HCT116 (cell line): Measurements from ENCODE around the gene IQCB1.

ENCODE experiments used
- CTCF ChIP-seq, 3 experiments: fragments of 200-600 bp in 1 of 3; sonication (generic) in 1 of 3; IDR thresholded peaks in 2 of 3; conservative IDR thresholded peaks in 1 of 3; 2 replicates each; pipeline ENCODE4 v1.5.1; 2012 to 2017; ENCODE audit warnings: low read depth in 2 of 3, low read length in 2 of 3, antibody characterized with exemption in 1 of 3, borderline replicate concordance in 1 of 3, control low read depth in 1 of 3, mild to moderate bottlenecking in 1 of 3, mixed read lengths in 1 of 3, mixed run types in 1 of 3, moderate library complexity in 1 of 3; ENCODE audit not compliant: insufficient read depth in 1 of 3
- JUND ChIP-seq: IDR thresholded peaks from 2 replicates; pipeline ENCODE4 v1.6.1; 2012
- POLR2A ChIP-seq: IDR thresholded peaks from 2 replicates; pipeline ENCODE4 v1.7.0; 2011; ENCODE audit warnings: borderline replicate concordance; ENCODE audit not compliant: insufficient read depth, insufficient read length; ENCODE audit errors: extremely low read depth
- RAD21 ChIP-seq: IDR thresholded peaks from 2 replicates; pipeline ENCODE4 v1.6.1; 2012; ENCODE audit warnings: low read depth, mild to moderate bottlenecking

- no peak for TF ChIP-seq RAD21
- TF ChIP-seq CTCF (IDR thresholded peaks at IDR 0.05 in 2 of 3, conservative IDR thresholded peaks at IDR 0.05 in 1 of 3; ENCODE audit: borderline replicate concordance in 1 of 3, insufficient read depth in 1 of 3, low read depth in 2 of 3, low read length in 2 of 3) = no peak
- no peak for TF ChIP-seq JUND
- TF ChIP-seq POLR2A = peak; percentile 80
Measured at GRCh38 chr3:121834671-121835464, at the start of gene IQCB1, which contains the start of gene EAF2.
